Measurements from ENCODE around the gene EMX1. TPM values are rescaled to one million over a fixed set of nuclear protein-coding genes. Genes with fewer than 3 reads are reported as not detected.

The EMX1 gene
- total and polyA plus RNA-seq, 2 of the 13 experiments (the other 11 are each of a cell fraction or from before 2014, with no cell fraction given), result 0.62 to 4.9 TPM

DNA sequence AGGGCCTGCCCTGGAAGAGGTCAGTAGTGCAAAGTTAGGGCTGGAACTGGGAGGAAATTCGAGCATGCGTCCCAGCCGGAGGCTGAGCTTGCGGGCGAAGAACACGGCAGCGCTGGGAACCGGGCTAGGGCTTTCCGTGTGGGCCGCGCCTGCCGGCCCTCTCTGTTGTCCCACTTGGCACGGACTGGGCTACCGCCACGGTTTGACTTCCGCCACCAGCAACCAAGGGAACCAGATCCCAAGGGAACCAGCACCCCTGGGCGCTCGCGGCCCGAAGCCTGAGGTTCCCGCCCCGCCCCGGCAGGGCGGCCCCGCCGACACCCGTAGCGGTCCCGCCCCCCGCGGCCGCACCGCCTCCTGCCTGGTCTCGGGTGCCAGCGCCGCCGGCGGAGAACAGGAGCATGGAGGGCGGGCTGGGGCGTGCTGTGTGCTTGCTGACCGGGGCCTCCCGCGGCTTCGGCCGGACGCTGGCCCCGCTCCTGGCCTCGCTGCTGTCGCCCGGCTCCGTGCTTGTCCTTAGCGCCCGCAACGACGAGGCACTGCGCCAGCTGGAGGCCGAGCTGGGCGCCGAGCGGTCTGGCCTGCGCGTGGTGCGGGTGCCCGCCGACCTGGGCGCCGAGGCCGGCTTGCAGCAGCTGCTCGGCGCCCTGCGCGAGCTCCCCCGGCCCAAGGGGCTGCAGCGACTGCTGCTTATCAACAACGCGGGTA is 30.1 kb upstream of the EMX1 start, which contains the start of gene SPR (continued):
- no peak for TF ChIP-seq RAD51 (IDR thresholded peaks at IDR 0.05; ENCODE audit: borderline replicate concordance)
- TF ChIP-seq POLR2AphosphoS5 (IDR thresholded peaks at IDR 0.05; ENCODE audit: low read depth, low read length), result peak; percentile 46; the same call in 1 of the 2 replicates
- no peak; the same call in 1 of the 2 replicates for TF ChIP-seq ZFP36L1 (CRISPR knock-in tag; IDR thresholded peaks at IDR 0.05)
- no peak for TF ChIP-seq ZNF382 (CRISPR knock-in tag; IDR thresholded peaks at IDR 0.05; ENCODE audit: borderline replicate concordance)
- TF ChIP-seq, protein P1, sequence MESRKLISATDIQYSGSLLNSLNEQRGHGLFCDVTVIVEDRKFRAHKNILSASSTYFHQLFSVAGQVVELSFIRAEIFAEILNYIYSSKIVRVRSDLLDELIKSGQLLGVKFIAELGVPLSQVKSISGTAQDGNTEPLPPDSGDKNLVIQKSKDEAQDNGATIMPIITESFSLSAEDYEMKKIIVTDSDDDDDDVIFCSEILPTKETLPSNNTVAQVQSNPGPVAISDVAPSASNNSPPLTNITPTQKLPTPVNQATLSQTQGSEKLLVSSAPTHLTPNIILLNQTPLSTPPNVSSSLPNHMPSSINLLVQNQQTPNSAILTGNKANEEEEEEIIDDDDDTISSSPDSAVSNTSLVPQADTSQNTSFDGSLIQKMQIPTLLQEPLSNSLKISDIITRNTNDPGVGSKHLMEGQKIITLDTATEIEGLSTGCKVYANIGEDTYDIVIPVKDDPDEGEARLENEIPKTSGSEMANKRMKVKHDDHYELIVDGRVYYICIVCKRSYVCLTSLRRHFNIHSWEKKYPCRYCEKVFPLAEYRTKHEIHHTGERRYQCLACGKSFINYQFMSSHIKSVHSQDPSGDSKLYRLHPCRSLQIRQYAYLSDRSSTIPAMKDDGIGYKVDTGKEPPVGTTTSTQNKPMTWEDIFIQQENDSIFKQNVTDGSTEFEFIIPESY (CRISPR knock-in tag; IDR thresholded peaks at IDR 0.05), result no peak
- TF ChIP-seq, protein P2, sequence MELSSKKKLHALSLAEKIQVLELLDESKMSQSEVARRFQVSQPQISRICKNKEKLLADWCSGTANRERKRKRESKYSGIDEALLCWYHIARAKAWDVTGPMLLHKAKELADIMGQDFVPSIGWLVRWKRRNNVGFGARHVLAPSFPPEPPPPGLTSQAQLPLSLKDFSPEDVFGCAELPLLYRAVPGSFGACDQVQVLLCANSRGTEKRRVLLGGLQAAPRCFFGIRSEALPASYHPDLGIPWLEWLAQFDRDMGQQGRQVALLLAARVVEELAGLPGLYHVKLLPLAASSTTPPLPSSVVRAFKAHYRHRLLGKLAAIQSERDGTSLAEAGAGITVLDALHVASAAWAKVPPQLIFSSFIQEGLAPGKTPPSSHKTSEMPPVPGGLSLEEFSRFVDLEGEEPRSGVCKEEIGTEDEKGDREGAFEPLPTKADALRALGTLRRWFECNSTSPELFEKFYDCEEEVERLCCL (CRISPR knock-in tag; IDR thresholded peaks at IDR 0.05; ENCODE audit: borderline replicate concordance), result no peak
- TF ChIP-seq ZNF205 (CRISPR knock-in tag; IDR thresholded peaks at IDR 0.05), result no peak; the same call in 1 of the 2 replicates
- no peak for TF ChIP-seq ZNF10 (CRISPR knock-in tag; IDR thresholded peaks at IDR 0.05; ENCODE audit: borderline replicate concordance, low read depth)
- TF ChIP-seq SIX1 (CRISPR knock-in tag; IDR thresholded peaks at IDR 0.05; ENCODE audit: borderline replicate concordance), result 0 out of 2 replicates have a peak, but pooled peaks have one; percentile 14
- TF ChIP-seq CHD2 (IDR thresholded peaks at IDR 0.05; ENCODE audit: low read depth, low read length), result no peak
- no peak for TF ChIP-seq ZNF550 (CRISPR knock-in tag; IDR thresholded peaks at IDR 0.05; ENCODE audit: borderline replicate concordance)
- TF ChIP-seq ZNF790 (CRISPR knock-in tag; IDR thresholded peaks at IDR 0.05; ENCODE audit: borderline replicate concordance), result 0 out of 2 replicates have a peak, but pooled peaks have one; percentile 58
- TF ChIP-seq, protein P3, sequence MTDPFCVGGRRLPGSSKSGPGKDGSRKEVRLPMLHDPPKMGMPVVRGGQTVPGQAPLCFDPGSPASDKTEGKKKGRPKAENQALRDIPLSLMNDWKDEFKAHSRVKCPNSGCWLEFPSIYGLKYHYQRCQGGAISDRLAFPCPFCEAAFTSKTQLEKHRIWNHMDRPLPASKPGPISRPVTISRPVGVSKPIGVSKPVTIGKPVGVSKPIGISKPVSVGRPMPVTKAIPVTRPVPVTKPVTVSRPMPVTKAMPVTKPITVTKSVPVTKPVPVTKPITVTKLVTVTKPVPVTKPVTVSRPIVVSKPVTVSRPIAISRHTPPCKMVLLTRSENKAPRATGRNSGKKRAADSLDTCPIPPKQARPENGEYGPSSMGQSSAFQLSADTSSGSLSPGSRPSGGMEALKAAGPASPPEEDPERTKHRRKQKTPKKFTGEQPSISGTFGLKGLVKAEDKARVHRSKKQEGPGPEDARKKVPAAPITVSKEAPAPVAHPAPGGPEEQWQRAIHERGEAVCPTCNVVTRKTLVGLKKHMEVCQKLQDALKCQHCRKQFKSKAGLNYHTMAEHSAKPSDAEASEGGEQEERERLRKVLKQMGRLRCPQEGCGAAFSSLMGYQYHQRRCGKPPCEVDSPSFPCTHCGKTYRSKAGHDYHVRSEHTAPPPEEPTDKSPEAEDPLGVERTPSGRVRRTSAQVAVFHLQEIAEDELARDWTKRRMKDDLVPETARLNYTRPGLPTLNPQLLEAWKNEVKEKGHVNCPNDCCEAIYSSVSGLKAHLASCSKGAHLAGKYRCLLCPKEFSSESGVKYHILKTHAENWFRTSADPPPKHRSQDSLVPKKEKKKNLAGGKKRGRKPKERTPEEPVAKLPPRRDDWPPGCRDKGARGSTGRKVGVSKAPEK (CRISPR knock-in tag; IDR thresholded peaks at IDR 0.05; ENCODE audit: borderline replicate concordance), result no peak
- TF ChIP-seq, protein P4, sequence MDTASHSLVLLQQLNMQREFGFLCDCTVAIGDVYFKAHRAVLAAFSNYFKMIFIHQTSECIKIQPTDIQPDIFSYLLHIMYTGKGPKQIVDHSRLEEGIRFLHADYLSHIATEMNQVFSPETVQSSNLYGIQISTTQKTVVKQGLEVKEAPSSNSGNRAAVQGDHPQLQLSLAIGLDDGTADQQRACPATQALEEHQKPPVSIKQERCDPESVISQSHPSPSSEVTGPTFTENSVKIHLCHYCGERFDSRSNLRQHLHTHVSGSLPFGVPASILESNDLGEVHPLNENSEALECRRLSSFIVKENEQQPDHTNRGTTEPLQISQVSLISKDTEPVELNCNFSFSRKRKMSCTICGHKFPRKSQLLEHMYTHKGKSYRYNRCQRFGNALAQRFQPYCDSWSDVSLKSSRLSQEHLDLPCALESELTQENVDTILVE (CRISPR knock-in tag; IDR thresholded peaks at IDR 0.05), result no peak
- TF ChIP-seq AGO2 (optimal IDR thresholded peaks at IDR 0.05; ENCODE audit: low read depth, low read length), result peak; percentile 47
- peak; percentile 82 for TF ChIP-seq ZNF547 (CRISPR knock-in tag; IDR thresholded peaks at IDR 0.05)

Data from HepG2 (cell line).